ENCODE results near the gene ZNF311. TPM values are rescaled to one million over a fixed set of nuclear protein-coding genes. Genes with fewer than 3 reads are reported as not detected.
A peak's percentile ranks its signal among the peaks of the same experiment; 100 is the strongest.

Gene ZNF311
- polyA plus RNA-seq (2011; rRNA removed) = 0.74 and 1.0 TPM in 2 replicates
- 0.72 and 1.0 TPM in 2 replicates for polyA minus RNA-seq (2011; rRNA and poly(A)+ RNA removed)

GRCh38 chr6:29005183-29005885, at the start of gene ZNF311:
TSS of gene ZNF311 (minus strand) at chr6:29005315. CDS start at chr6:29003954, 1,361 bp downstream.
- no peaks in the 10 kb centered on the region for H3K36me3 ChIP-seq (ENCODE audit: control insufficient read depth, insufficient read depth, low read length)
- H3K27me3 ChIP-seq (ENCODE audit: control insufficient read depth, insufficient read depth, low read length) = no peaks in the 10 kb centered on the region
- DNase-seq (ENCODE audit: low read depth) = no peak
- H3K4me3 ChIP-seq (ENCODE audit: low read depth, low read length) = peak within 1 kb of the TSS; percentile 61
- TF ChIP-seq CTCF (IDR thresholded peaks at IDR 0.05; ENCODE audit: insufficient read depth, low read depth, low read length) = no peak
- POLR2A ChIA-PET = interaction anchor here (1.0 kb wide), 1 partner anchor 20 kb away, joined by 16 read pairs; no protein-coding TSS in a partner anchor
- CTCF ChIA-PET = interaction anchor here (1.1 to 1.3 kb wide), 2 partner anchors 10 to 110 kb away, joined by 3 read pairs; no protein-coding TSS in a partner anchor

GRCh38 chr6:29051680-29052079, 46.6 kb upstream of the ZNF311 start:
- Histone ChIP-seq H3K27me3 (ENCODE audit: control insufficient read depth, insufficient read depth, low read length) (no peaks in the 10 kb centered on the region), H3K36me3 (ENCODE audit: control insufficient read depth, insufficient read depth, low read length) (no peaks in the 10 kb centered on the region), H3K4me3 (ENCODE audit: low read depth, low read length) (no peak overlapping the region)
- ChIA-PET CTCF (interaction anchor here (0.6 kb wide), 1 partner anchor 1307 kb away, joined by 3 read pairs; no protein-coding TSS in a partner anchor), POLR2A (no interaction called here)
- no peak for TF ChIP-seq CTCF (IDR thresholded peaks at IDR 0.05; ENCODE audit: insufficient read depth, low read depth, low read length)
- DNase-seq (ENCODE audit: low read depth) = no peak

GRCh38 chr6:29045075-29045474, 40.0 kb upstream of the ZNF311 start, which contains the start of gene OR2W1:
TSS of gene OR2W1 (minus strand) at chr6:29045175. CDS start at chr6:29045175, 0 bp downstream.
- H3K36me3 ChIP-seq (ENCODE audit: control insufficient read depth, insufficient read depth, low read length) = no peaks in the 10 kb centered on the region
- ChIA-PET CTCF (no interaction called here), POLR2A (no interaction called here)
- DNase-seq (ENCODE audit: low read depth) = no peak
- TF ChIP-seq CTCF (IDR thresholded peaks at IDR 0.05; ENCODE audit: insufficient read depth, low read depth, low read length) = no peak
- no peaks in the 10 kb centered on the region for H3K27me3 ChIP-seq (ENCODE audit: control insufficient read depth, insufficient read depth, low read length)
- H3K4me3 ChIP-seq (ENCODE audit: low read depth, low read length) = no peak within 1 kb of the TSS

GRCh38 chr6:29035951-29036350, 30.8 kb upstream of the ZNF311 start:
- Histone ChIP-seq H3K27me3 (ENCODE audit: control insufficient read depth, insufficient read depth, low read length) (no peaks in the 10 kb centered on the region), H3K36me3 (ENCODE audit: control insufficient read depth, insufficient read depth, low read length) (no peaks in the 10 kb centered on the region), H3K4me3 (ENCODE audit: low read depth, low read length) (no peak overlapping the region)
- DNase-seq (ENCODE audit: low read depth) = no peak
- ChIA-PET POLR2A (no interaction called here), CTCF (no interaction called here)
- TF ChIP-seq CTCF (IDR thresholded peaks at IDR 0.05; ENCODE audit: insufficient read depth, low read depth, low read length) = no peak

GRCh38 chr6:29028821-29029220, 23.7 kb upstream of the ZNF311 start:
- no peaks in the 10 kb centered on the region for H3K36me3 ChIP-seq (ENCODE audit: control insufficient read depth, insufficient read depth, low read length)
- H3K27me3 ChIP-seq (ENCODE audit: control insufficient read depth, insufficient read depth, low read length) = no peaks in the 10 kb centered on the region
- no peak for TF ChIP-seq CTCF (IDR thresholded peaks at IDR 0.05; ENCODE audit: insufficient read depth, low read depth, low read length)
- ChIA-PET POLR2A (no interaction called here), CTCF (no interaction called here)
- no peak for DNase-seq (ENCODE audit: low read depth)
- no peak overlapping the region for H3K4me3 ChIP-seq (ENCODE audit: low read depth, low read length)
